HepG2 (cell line): ENCODE results near the gene CYBC1. TPM values are rescaled to one million over a fixed set of nuclear protein-coding genes. Genes with fewer than 3 reads are reported as not detected.

Source experiments
- ATAC-seq: fragments of 200-7000 bp; cut with Tn5 transposase; 3 replicates; pipeline ENCODE4 v1.9.1; 2020; ENCODE audit warnings: mild to moderate bottlenecking, moderate library complexity
- BruUV-seq: library from RNA; stranded (reverse); fragments of 400-500 nt; replicated peaks from 2 replicates; lab custom pipeline; 2021; lab: Mats Ljungman, UMichigan
- CTCF ChIA-PET: fragments of 300-600 bp; formaldehyde crosslinking; extraction: SDS; loops from one replicate; lab custom pipeline; 2021; ENCODE audit warnings: low total read pairs, inconsistent platforms, low intra/inter-chr PET ratio; lab: Yijun Ruan, JAX
- POLR2A ChIA-PET: fragments of 350-600 bp; sonication (Branson Sonifier 250); formaldehyde crosslinking; loops from one replicate; lab custom pipeline; 2020; ENCODE audit warnings: antibody characterized with exemption, inconsistent platforms; lab: Yijun Ruan, JAX
- DNase-seq: peaks from one replicate; pipeline ENCODE4 v3.0.0-alpha.2; 2015; ENCODE audit warnings: low spot score
- FAIRE-seq: peaks from 3 replicates; lab custom pipeline; 2011; peaks lifted over from hg19 to GRCh38; lab: Jason Lieb, UNC
- H2AFZ ChIP-seq: one replicate; pipeline ENCODE4 v1.6.1; 2011; ENCODE audit warnings: low read length, inconsistent platforms
- H3K27ac ChIP-seq: fragments of 300-600 bp; 3 replicates; pipeline ENCODE4 v1.8.0; 2011; ENCODE audit warnings: mixed run types, mild to moderate bottlenecking, mixed read lengths, low read length, inconsistent platforms; ENCODE audit not compliant: insufficient read depth; ENCODE audit errors: extremely low read length
- H3K27me3 ChIP-seq, 2 experiments: fragments of 200-600 bp in 1 of 2; 2 replicates in 1 of 2; 3 replicates in 1 of 2; pipeline versions ENCODE4 v1.6.0 to v1.8.0; 2011; ENCODE audit warnings: low read length in 2 of 2, mild to moderate bottlenecking in 2 of 2, moderate library complexity in 2 of 2, inconsistent platforms in 1 of 2; ENCODE audit not compliant: insufficient read depth in 2 of 2, control insufficient read depth in 1 of 2
- H3K36me3 ChIP-seq, 2 experiments: fragments of 200-600 bp in 1 of 2; replicated peaks in 1 of 2; 2 replicates in 1 of 2; 3 replicates in 1 of 2; pipeline versions ENCODE4 v1.5.1 to v1.8.0; 2011; ENCODE audit warnings: low read length in 2 of 2, inconsistent platforms in 1 of 2; ENCODE audit not compliant: insufficient read depth in 2 of 2, control insufficient read depth in 1 of 2
- H3K4me1 ChIP-seq: 2 replicates; pipeline ENCODE4 v1.5.1; 2012; ENCODE audit warnings: low read length, inconsistent platforms; ENCODE audit not compliant: insufficient read depth
- H3K4me2 ChIP-seq: 2 replicates; pipeline ENCODE4 v1.6.0; 2011; ENCODE audit warnings: low read depth, low read length, inconsistent platforms
- H3K4me3 ChIP-seq, 3 experiments: fragments of 200-600 bp in 1 of 3; sonication (generic), shearing (Covaris generic) in 1 of 3; replicated peaks in 1 of 3; 2 replicates each; pipeline ENCODE4 v1.5.1; 2011 to 2016; ENCODE audit warnings: low read length in 3 of 3, inconsistent platforms in 2 of 3, low read depth in 2 of 3, mild to moderate bottlenecking in 2 of 3, control low read depth in 1 of 3, mixed read lengths in 1 of 3; ENCODE audit not compliant: insufficient read depth in 1 of 3
- H3K79me2 ChIP-seq: one replicate; pipeline ENCODE4 v1.6.1; 2011; ENCODE audit warnings: low read length, inconsistent platforms; ENCODE audit not compliant: insufficient read depth
- H3K9ac ChIP-seq: 2 replicates; pipeline ENCODE4 v1.6.0; 2011; ENCODE audit warnings: mild to moderate bottlenecking, low read depth, low read length, inconsistent platforms; ENCODE audit not compliant: insufficient read depth
- H3K9me3 ChIP-seq: 2 replicates; pipeline ENCODE4 v1.5.1; 2012; ENCODE audit warnings: mild to moderate bottlenecking, low read length
- H4K20me1 ChIP-seq: 2 replicates; pipeline ENCODE4 v1.6.0; 2011; ENCODE audit warnings: inconsistent platforms, mild to moderate bottlenecking, low read length, moderate library complexity; ENCODE audit not compliant: insufficient read depth
- MAFF ChIP-seq: IDR thresholded peaks from 2 replicates; pipeline ENCODE4 v1.6.1; 2011; ENCODE audit warnings: low read depth, low read length, improper control_type of control experiment
- PCBP2 ChIP-seq: fragments of 200-400 bp; formaldehyde crosslinking; optimal IDR thresholded peaks from 2 replicates; pipeline ENCODE3; 2018; ENCODE audit warnings: low read length, low read depth; ENCODE audit not compliant: poor library complexity, severe bottlenecking
- PLSCR1 ChIP-seq: sonication (generic); formaldehyde crosslinking; IDR thresholded peaks from 2 replicates; pipeline ENCODE4 v1.5.0; 2020; ENCODE audit warnings: missing genetic modification reagents, mild to moderate bottlenecking, borderline replicate concordance
- ZFP62 ChIP-seq: sonication (generic); formaldehyde crosslinking; IDR thresholded peaks from 2 replicates; pipeline ENCODE4 v1.4.0; 2020; ENCODE audit warnings: missing genetic modification reagents
- WGBS: methylation state at CpG from one replicate; pipeline ENCODE4 v1.1.6; 2017; ENCODE audit warnings: low lambda C conversion rate; 5-methylcytosine and 5-hydroxymethylcytosine counted together
- in situ Hi-C: cut with HindIII; loops from 2 replicates; pipeline ENCODE4 v1.10.0; 2017; ENCODE audit warnings: low pct_unique_long_range_greater_than_20kb; ENCODE audit not compliant: extremely low pct_ligation_motif_present
- intact Hi-C: fragments of 100-400 bp; cut with micrococcal nuclease; formaldehyde crosslinking; loops from one replicate; pipeline ENCODE4 v1.10.0; 2022; ENCODE audit not compliant: unreplicated experiment
- polyA plus RNA-seq, 8 experiments: library from polyadenylated mRNA; depleted of rRNA in 3 of 8; stranded (reverse) in 7 of 8; unstranded in 1 of 8; fragments of >200 nt; fragmentation: Illumina TruSeq in 4 of 8; extraction: Trizol in 4 of 8; gene quantifications; 2 replicates each; pipeline versions ENCODE4 v1.2.1 to v1.2.3, GENCODE V29; 2011 to 2016; ENCODE audit warnings: low read depth in 4 of 8, missing spikeins in 1 of 8, mixed read lengths in 1 of 8; ENCODE audit not compliant: insufficient read depth in 1 of 8
- total RNA-seq, 5 experiments: library from RNA; depleted of rRNA; stranded (reverse); fragments of >200 nt; fragmentation: Illumina TruSeq; extraction: Trizol; gene quantifications; 2 replicates each; pipeline ENCODE4 v1.2.3, GENCODE V29; 2016; ENCODE audit warnings: low read depth in 1 of 5

Gene CYBC1
- total and polyA plus RNA-seq, 2 of the 13 experiments (the other 11 are each of a cell fraction or from before 2014, with no cell fraction given): 43.4 to 44.1 TPM

GRCh38 chr17:82475458-82475857 is 24.9 kb upstream of the CYBC1 start:
- intact Hi-C loops: no loop called here
- ChIA-PET CTCF (no interaction called here), POLR2A (no interaction called here)
- Histone ChIP-seq H3K79me2 (no peaks in the 10 kb centered on the region), H3K27me3 (no peaks in the 10 kb centered on the region), H4K20me1 (no peaks in the 10 kb centered on the region), H3K4me3 (no peak overlapping the region), H2AFZ (no peak overlapping the region), H3K9ac (no peak overlapping the region), H3K36me3 (peaks cover 29 to 61% of the 10 kb centered on the region in 2 experiments), H3K9me3 (no peaks in the 10 kb centered on the region), H3K4me1 (peaks cover 5% of the 10 kb centered on the region; the same call in 1 of the 2 replicates), H3K4me2 (no peak overlapping the region), H3K27ac (no peak overlapping the region)
- FAIRE-seq (no peak), ATAC-seq (no peak), DNase-seq (no peak)
- WGBS: 93% methylated on average over 8 of the region's 8 CpGs
- in situ Hi-C loops: no loop called here
- TF ChIP-seq PCBP2: no peak
- no peak for TF ChIP-seq MAFF
- TF ChIP-seq PLSCR1: no peak
- no TSS peak for BruUV-seq

- FAIRE-seq (no peak), DNase-seq (no peak), ATAC-seq (no peak)
- H3K4me2 ChIP-seq: no peak overlapping the region
- H3K9me3 ChIP-seq: no peaks in the 10 kb centered on the region
- H3K9ac ChIP-seq: no peak overlapping the region
- intact Hi-C loops: no loop called here
- no peak overlapping the region for H3K4me3 ChIP-seq
- TF ChIP-seq ZFP62 (CRISPR knock-in tag): no peak
- TSS peak; percentile 42 for BruUV-seq
- 95% methylated on average over 11 of the region's 11 CpGs for WGBS
- no peaks in the 10 kb centered on the region for H4K20me1 ChIP-seq
- no peaks in the 10 kb centered on the region for H3K27me3 ChIP-seq
- peaks cover 22 to 56% of the 10 kb centered on the region in 2 experiments for H3K36me3 ChIP-seq
- H3K4me1 ChIP-seq: peaks cover 5% of the 10 kb centered on the region; the same call in 1 of the 2 replicates
- ChIA-PET POLR2A (no interaction called here), CTCF (no interaction called here)
- in situ Hi-C loops: no loop called here
- no peak overlapping the region for H3K27ac ChIP-seq
- no peak overlapping the region for H2AFZ ChIP-seq
- H3K79me2 ChIP-seq: no peaks in the 10 kb centered on the region
Observed at GRCh38 chr17:82474223-82475010, 23.9 kb upstream of the CYBC1 start.
